Fibroblast of mammary gland (primary cell): ENCODE data around the gene TOGARAM2.
A peak's percentile ranks its signal among the peaks of the same experiment; 100 is the strongest.

Source experiments
- DNase-seq: peaks from one replicate; pipeline ENCODE4 v3.0.0-alpha.2; 2010; ENCODE audit warnings: low read depth
- H3K4me3 ChIP-seq: 2 replicates; pipeline ENCODE4 v1.5.1; 2011; ENCODE audit warnings: low read depth, mild to moderate bottlenecking, low read length, moderate library complexity; ENCODE audit not compliant: control insufficient read depth
- TF ChIP-seq, protein P1 (sequence below): conservative IDR thresholded peaks from 2 replicates; pipeline ENCODE4 v1.5.1; 2011; ENCODE audit warnings: low read depth, low read length, inconsistent platforms; ENCODE audit not compliant: control insufficient read depth, insufficient read depth

TOGARAM2 gene

GRCh38 chr2:28956890-28957289, 24.2 kb upstream of the TOGARAM2 start:
- DNase-seq: peak; percentile 39
- TF ChIP-seq, protein P1, sequence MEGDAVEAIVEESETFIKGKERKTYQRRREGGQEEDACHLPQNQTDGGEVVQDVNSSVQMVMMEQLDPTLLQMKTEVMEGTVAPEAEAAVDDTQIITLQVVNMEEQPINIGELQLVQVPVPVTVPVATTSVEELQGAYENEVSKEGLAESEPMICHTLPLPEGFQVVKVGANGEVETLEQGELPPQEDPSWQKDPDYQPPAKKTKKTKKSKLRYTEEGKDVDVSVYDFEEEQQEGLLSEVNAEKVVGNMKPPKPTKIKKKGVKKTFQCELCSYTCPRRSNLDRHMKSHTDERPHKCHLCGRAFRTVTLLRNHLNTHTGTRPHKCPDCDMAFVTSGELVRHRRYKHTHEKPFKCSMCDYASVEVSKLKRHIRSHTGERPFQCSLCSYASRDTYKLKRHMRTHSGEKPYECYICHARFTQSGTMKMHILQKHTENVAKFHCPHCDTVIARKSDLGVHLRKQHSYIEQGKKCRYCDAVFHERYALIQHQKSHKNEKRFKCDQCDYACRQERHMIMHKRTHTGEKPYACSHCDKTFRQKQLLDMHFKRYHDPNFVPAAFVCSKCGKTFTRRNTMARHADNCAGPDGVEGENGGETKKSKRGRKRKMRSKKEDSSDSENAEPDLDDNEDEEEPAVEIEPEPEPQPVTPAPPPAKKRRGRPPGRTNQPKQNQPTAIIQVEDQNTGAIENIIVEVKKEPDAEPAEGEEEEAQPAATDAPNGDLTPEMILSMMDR: peak; percentile 39
- H3K4me3 ChIP-seq: no peak overlapping the region

GRCh38 chr2:28958689-28959088, 22.4 kb upstream of the TOGARAM2 start:
- H3K4me3 ChIP-seq: no peak overlapping the region
- peak; percentile 78 for DNase-seq
- TF ChIP-seq, protein P1: peak; percentile 61

DNA sequence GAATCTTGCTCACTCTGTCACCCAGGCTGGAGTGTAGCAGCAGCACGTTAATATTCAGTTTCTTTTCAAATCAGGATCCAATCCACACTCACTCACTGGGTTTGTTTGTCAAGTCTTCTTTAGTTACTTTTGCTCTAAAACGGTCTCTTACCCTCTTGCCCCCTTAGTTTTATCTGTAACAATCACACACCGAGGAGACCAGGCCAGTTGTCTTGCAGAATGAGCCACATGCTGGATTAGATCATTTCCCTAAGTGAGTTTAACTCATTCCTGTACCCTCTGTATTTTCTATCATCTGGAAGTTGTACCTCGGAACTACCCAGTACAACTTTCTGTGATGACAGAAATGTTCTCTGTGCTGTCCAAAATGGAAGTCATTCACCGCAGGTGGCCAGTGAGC, 20.7 kb upstream of the TOGARAM2 start:
- no peak overlapping the region for H3K4me3 ChIP-seq
- TF ChIP-seq, protein P1: no peak
- no peak for DNase-seq

DNA sequence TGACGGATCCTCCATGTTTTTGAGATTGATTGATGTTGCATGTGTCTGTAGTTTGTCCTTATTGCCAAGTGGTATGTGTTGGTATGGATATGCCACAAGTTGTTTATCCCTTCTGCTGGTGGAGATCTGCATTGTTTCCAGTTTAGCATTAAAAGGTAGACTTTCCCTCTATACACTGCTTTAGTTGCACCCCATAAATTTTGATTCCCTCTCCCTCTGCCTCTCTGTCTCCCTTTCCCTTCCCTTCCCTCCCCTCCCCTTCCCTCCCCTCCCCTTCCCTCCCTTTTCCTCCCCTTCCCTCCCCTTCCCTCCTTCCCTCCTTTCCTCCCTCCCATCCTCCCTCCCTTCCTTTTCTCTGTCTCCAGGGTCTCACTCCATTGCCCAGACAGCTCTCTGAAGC, 18.6 kb upstream of the TOGARAM2 start:
- no peak for DNase-seq
- TF ChIP-seq, protein P1: no peak
- H3K4me3 ChIP-seq: no peak overlapping the region

- TF ChIP-seq, protein P1: no peak
- no peak overlapping the region for H3K4me3 ChIP-seq
- no peak for DNase-seq
Observed at GRCh38 chr2:28970464-28971160, 10.5 kb upstream of the TOGARAM2 start.

GRCh38 chr2:28972778-28973335, 8.2 kb upstream of the TOGARAM2 start:
- no peak for DNase-seq
- H3K4me3 ChIP-seq: no peak overlapping the region
- TF ChIP-seq, protein P1: no peak
